Measurements from ENCODE around the gene CC2D1B. TPM values are rescaled to one million over a fixed set of nuclear protein-coding genes. Genes with fewer than 3 reads are reported as not detected.

Gene CC2D1B
- total and polyA plus RNA-seq, 2 of the 4 experiments (the other 2 are of a cell fraction) = 16.9 to 17.2 TPM

DNA sequence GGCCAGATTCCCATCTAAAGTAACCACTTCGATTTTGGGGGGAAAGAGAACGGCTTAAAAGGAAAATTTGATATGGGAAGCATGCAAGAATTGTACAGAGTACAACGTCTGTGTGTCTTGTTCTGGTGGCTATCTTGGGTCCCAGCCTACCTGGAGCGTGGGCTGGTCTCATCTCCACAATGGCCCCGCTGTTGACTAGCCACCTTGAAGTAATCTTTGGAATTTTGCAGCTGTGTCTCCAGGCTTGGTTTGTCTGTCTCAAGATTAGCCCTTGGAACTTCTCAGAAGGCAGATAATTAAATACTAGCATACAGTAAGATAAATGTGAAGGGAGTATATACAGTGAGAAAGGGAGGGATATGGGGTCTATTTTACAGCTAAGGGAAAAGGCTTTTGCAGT is 1.3 kb upstream of the CC2D1B start:
- Histone ChIP-seq H4K91ac (ENCODE audit: insufficient read depth, low read depth, low read length) (no peak overlapping the region), H3K4me3 (ENCODE audit: insufficient read depth, low read depth, low read length) (no peak overlapping the region), H3K79me1 (ENCODE audit: low read depth in 1 of 2, low read length in 2 of 2) (peaks cover 11 to 33% of the 10 kb centered on the region in 2 experiments), H2BK15ac (ENCODE audit: low read depth, low read length) (no peak overlapping the region), H2AK9ac (replicated peaks; ENCODE audit: low read depth, low read length, poor library complexity) (no peak overlapping the region), H3K4ac (ENCODE audit: low read depth, low read length) (no peak overlapping the region), H2BK120ac (ENCODE audit: low read depth, low read length) (no peak overlapping the region), H4K8ac (ENCODE audit: low read depth in 2 of 2, low read length in 2 of 2) (no peak overlapping the region), H3K9me1 (ENCODE audit: insufficient read depth, low read length) (peaks cover 15% of the 10 kb centered on the region), H2AFZ (replicated peaks; ENCODE audit: low read length, poor library complexity) (no peak overlapping the region), H4K5ac (ENCODE audit: low read depth, low read length) (no peak overlapping the region), H3K56ac (ENCODE audit: extremely low read depth, insufficient read depth, low read length) (no peak overlapping the region), H3K4me2 (ENCODE audit: low read depth, low read length) (no peak overlapping the region), H3K27me3 (ENCODE audit: control insufficient read depth, insufficient read depth, low read length) (no peaks in the 10 kb centered on the region), H4K20me1 (ENCODE audit: insufficient read depth, low read length) (peaks cover 12% of the 10 kb centered on the region; the same call in 1 of the 2 replicates), H3K9ac (ENCODE audit: low read depth, low read length) (no peak overlapping the region), H3K36me3 (ENCODE audit: control insufficient read depth, insufficient read depth, low read length) (peaks cover 8% of the 10 kb centered on the region), H2BK20ac (ENCODE audit: low read depth, low read length) (no peak overlapping the region), H3K18ac (ENCODE audit: low read depth, low read length) (no peak overlapping the region), H3K14ac (replicated peaks; ENCODE audit: low read depth, low read length) (no peak overlapping the region), H2AK5ac (ENCODE audit: low read depth, low read length) (no peak overlapping the region), H2BK5ac (ENCODE audit: low read depth, low read length, poor library complexity, severe bottlenecking) (no peak overlapping the region), H3K23ac (ENCODE audit: low read depth, low read length) (no peak overlapping the region), H3K4me1 (ENCODE audit: control insufficient read depth, insufficient read depth, low read length) (peaks cover 7% of the 10 kb centered on the region), H3K27ac (ENCODE audit: insufficient read depth, low read length) (no peak overlapping the region), H3K9me3 (ENCODE audit: control insufficient read depth, insufficient read depth, low read length) (no peaks in the 10 kb centered on the region)
- no peak for ATAC-seq (ENCODE audit: low read depth)
- WGBS, 2 experiments (ENCODE audit: extremely low coverage in 2 of 2, insufficient read length in 1 of 2) = 80% methylated on average over 1 of the region's 5 CpGs; no CpG with 5 or more reads in 1 of the 2 experiments
- TF ChIP-seq FOS (IDR thresholded peaks at IDR 0.05; ENCODE audit: low read depth, low read length) = no peak
- no peak for TF ChIP-seq NFE2L2 (IDR thresholded peaks at IDR 0.05; ENCODE audit: low read depth, low read length)
- no peak for TF ChIP-seq CHD1 (IDR thresholded peaks at IDR 0.05; ENCODE audit: low read depth, low read length)
- TF ChIP-seq RFX5 (IDR thresholded peaks at IDR 0.05; ENCODE audit: low read depth, low read length) = no peak
- TF ChIP-seq, protein P1, sequence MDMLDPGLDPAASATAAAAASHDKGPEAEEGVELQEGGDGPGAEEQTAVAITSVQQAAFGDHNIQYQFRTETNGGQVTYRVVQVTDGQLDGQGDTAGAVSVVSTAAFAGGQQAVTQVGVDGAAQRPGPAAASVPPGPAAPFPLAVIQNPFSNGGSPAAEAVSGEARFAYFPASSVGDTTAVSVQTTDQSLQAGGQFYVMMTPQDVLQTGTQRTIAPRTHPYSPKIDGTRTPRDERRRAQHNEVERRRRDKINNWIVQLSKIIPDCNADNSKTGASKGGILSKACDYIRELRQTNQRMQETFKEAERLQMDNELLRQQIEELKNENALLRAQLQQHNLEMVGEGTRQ (IDR thresholded peaks at IDR 0.05; ENCODE audit: low read depth, low read length) = no peak
- TF ChIP-seq MAFK (IDR thresholded peaks at IDR 0.05; ENCODE audit: low read depth, low read length) = no peak
- POLR2A ChIA-PET (ENCODE audit: unreplicated experiment) = no interaction called here
- CTCF ChIA-PET = interaction anchor here (0.6 kb wide), 1 partner anchor 57 kb away, joined by 4 read pairs; no protein-coding TSS in a partner anchor
- no peak for DNase-seq
- BruUV-seq (replicated peaks) = no TSS peak
- dilution Hi-C loops (cut with HindIII; ENCODE audit: low sequenced_read_pairs, unreplicated experiment) = no loop called here
- in situ Hi-C loops (cut with MboI; ENCODE audit: low sequenced_read_pairs) = no loop called here
- intact Hi-C loops (cut with micrococcal nuclease) = loop anchor here (2.0 kb wide), 1 partner anchor 320 kb away; no protein-coding TSS in a partner anchor

All from IMR-90 (cell line).